DND-41 (cell line): Measurements from ENCODE around the gene CDX1.

Experiments
- ATAC-seq: fragments of 200-7000 bp; cut with Tn5 transposase; 3 replicates; pipeline ENCODE4 v1.9.1; 2021; ENCODE audit warnings: low read depth; ENCODE audit not compliant: insufficient read depth
- DNase-seq: peaks from one replicate; pipeline ENCODE4 v3.0.0-alpha.2; 2020
- H2AFZ ChIP-seq: 2 replicates; pipeline ENCODE4 v1.6.0; 2012; ENCODE audit warnings: low read depth, low read length
- H3K27ac ChIP-seq: 2 replicates; pipeline ENCODE4 v1.5.1; 2012; ENCODE audit warnings: low read length, inconsistent platforms
- H3K27me3 ChIP-seq: fragments of 200-600 bp; sonication (generic); 2 replicates; pipeline ENCODE4 v1.6.0; 2012; ENCODE audit warnings: low read length, mild to moderate bottlenecking, inconsistent platforms; ENCODE audit not compliant: insufficient read depth, poor library complexity
- H3K36me3 ChIP-seq: 2 replicates; pipeline ENCODE4 v1.5.1; 2012; ENCODE audit warnings: low read length, inconsistent platforms; ENCODE audit not compliant: insufficient read depth
- H3K4me1 ChIP-seq: 2 replicates; pipeline ENCODE4 v1.5.1; 2012; ENCODE audit warnings: mild to moderate bottlenecking, low read length; ENCODE audit not compliant: insufficient read depth
- H3K4me2 ChIP-seq: 2 replicates; pipeline ENCODE4 v1.6.0; 2012; ENCODE audit warnings: mild to moderate bottlenecking, moderate library complexity, low read length, inconsistent platforms; ENCODE audit not compliant: insufficient read depth
- H3K4me3 ChIP-seq, 2 experiments: fragments of 200-600 bp in 1 of 2; shearing (Covaris generic) in 1 of 2; 2 replicates each; pipeline ENCODE4 v1.5.1; 2012 to 2016; ENCODE audit warnings: inconsistent platforms in 2 of 2, low read length in 2 of 2, mild to moderate bottlenecking in 2 of 2, low read depth in 1 of 2, moderate library complexity in 1 of 2
- H3K79me2 ChIP-seq: 2 replicates; pipeline ENCODE4 v1.6.0; 2012; ENCODE audit warnings: low read length, inconsistent platforms; ENCODE audit not compliant: insufficient read depth
- H3K9ac ChIP-seq: 2 replicates; pipeline ENCODE4 v1.6.0; 2012; ENCODE audit warnings: low read depth, mild to moderate bottlenecking, inconsistent platforms, low read length, moderate library complexity
- H3K9me3 ChIP-seq: 2 replicates; pipeline ENCODE4 v1.5.1; 2012; ENCODE audit warnings: low read length, moderate library complexity, mild to moderate bottlenecking, inconsistent platforms; ENCODE audit not compliant: insufficient read depth, severe bottlenecking
- H4K20me1 ChIP-seq: 2 replicates; pipeline ENCODE4 v1.6.0; 2012; ENCODE audit warnings: low read length; ENCODE audit not compliant: insufficient read depth
- CTCF ChIP-seq: IDR thresholded peaks from 2 replicates; pipeline ENCODE4 v1.5.1; 2012; ENCODE audit warnings: borderline replicate concordance, low read length, moderate library complexity, mild to moderate bottlenecking; ENCODE audit not compliant: poor library complexity, severe bottlenecking; ENCODE audit errors: extremely low read depth
- EZH2 ChIP-seq: IDR thresholded peaks from 3 replicates; pipeline ENCODE4 v1.6.1; 2012; ENCODE audit warnings: borderline replicate concordance, low read depth, mild to moderate bottlenecking, moderate library complexity, low read length, inconsistent platforms; ENCODE audit not compliant: severe bottlenecking

CDX1 gene

GRCh38 chr5:150181766-150182545 lies 15.4 kb downstream of the CDX1 start:
- no peak for ATAC-seq
- Histone ChIP-seq H3K36me3 (no peaks in the 10 kb centered on the region), H3K27me3 (peaks cover 13% of the 10 kb centered on the region), H3K4me3 (no peak overlapping the region), H3K79me2 (no peaks in the 10 kb centered on the region), H3K27ac (no peak overlapping the region), H3K4me1 (no peaks in the 10 kb centered on the region), H3K4me2 (no peak overlapping the region), H2AFZ (no peak overlapping the region), H4K20me1 (no peaks in the 10 kb centered on the region), H3K9ac (no peak overlapping the region), H3K9me3 (no peaks in the 10 kb centered on the region)
- no peak for TF ChIP-seq CTCF
- TF ChIP-seq EZH2 = no peak
- no peak for DNase-seq

- Histone ChIP-seq H2AFZ (no peak overlapping the region), H3K79me2 (no peaks in the 10 kb centered on the region), H3K4me2 (no peak overlapping the region), H4K20me1 (no peaks in the 10 kb centered on the region), H3K4me3 (no peak overlapping the region), H3K4me1 (no peaks in the 10 kb centered on the region), H3K36me3 (no peaks in the 10 kb centered on the region), H3K27me3 (peaks cover 13% of the 10 kb centered on the region), H3K27ac (no peak overlapping the region), H3K9me3 (no peaks in the 10 kb centered on the region), H3K9ac (no peak overlapping the region)
- ATAC-seq (no peak), DNase-seq (no peak)
- no peak for TF ChIP-seq EZH2
Observed at GRCh38 chr5:150182774-150183173, 16.2 kb downstream of the CDX1 start.

- Histone ChIP-seq H3K27me3 (peaks cover 13% of the 10 kb centered on the region), H3K4me1 (no peaks in the 10 kb centered on the region), H3K36me3 (no peaks in the 10 kb centered on the region), H3K4me3 (no peak overlapping the region), H4K20me1 (no peaks in the 10 kb centered on the region), H3K79me2 (no peaks in the 10 kb centered on the region), H3K4me2 (no peak overlapping the region), H3K27ac (no peak overlapping the region), H3K9me3 (no peaks in the 10 kb centered on the region), H2AFZ (no peak overlapping the region), H3K9ac (no peak overlapping the region)
- ATAC-seq = no peak
- no peak for DNase-seq
- TF ChIP-seq CTCF = no peak
- no peak for TF ChIP-seq EZH2
Observed at GRCh38 chr5:150183436-150183835, 16.9 kb downstream of the CDX1 start.

- DNase-seq = no peak
- no peaks in the 10 kb centered on the region for H3K36me3 ChIP-seq
- no peak overlapping the region for H3K27ac ChIP-seq
- no peak for ATAC-seq
- H3K4me3 ChIP-seq = no peak overlapping the region
- no peak overlapping the region for H3K9ac ChIP-seq
- no peaks in the 10 kb centered on the region for H3K79me2 ChIP-seq
- peaks cover 13% of the 10 kb centered on the region for H3K27me3 ChIP-seq
- H3K9me3 ChIP-seq = no peaks in the 10 kb centered on the region
- no peak for TF ChIP-seq EZH2
- no peak for TF ChIP-seq CTCF
- no peak overlapping the region for H3K4me2 ChIP-seq
- H2AFZ ChIP-seq = no peak overlapping the region
- H3K4me1 ChIP-seq = no peaks in the 10 kb centered on the region
- H4K20me1 ChIP-seq = no peaks in the 10 kb centered on the region
Observed at GRCh38 chr5:150184006-150184405, 17.4 kb downstream of the CDX1 start.
